Testis (tissue), 3 donors: ENCODE results near the gene MYO1F. TPM values are rescaled to one million over a fixed set of nuclear protein-coding genes. Genes with fewer than 3 reads are reported as not detected.
A peak's percentile ranks its signal among the peaks of the same experiment; 100 is the strongest.

Source experiments
- DNase-seq: peaks from one replicate; pipeline ENCODE4 v3.0.0-alpha.2; 2019
- H3K27ac ChIP-seq, 2 donors: fragments of 200-600 bp; sonication (generic); one replicate each; pipeline ENCODE4 v1.5.1; 2019
- H3K27me3 ChIP-seq: fragments of 200-600 bp; sonication (generic); one replicate; pipeline ENCODE4 v1.5.1; 2019
- H3K36me3 ChIP-seq: fragments of 200-600 bp; sonication (generic); one replicate; pipeline ENCODE4 v1.5.1; 2017; ENCODE audit warnings: low read depth; ENCODE audit errors: missing control alignments
- H3K4me1 ChIP-seq: fragments of 200-600 bp; sonication (generic); one replicate; pipeline ENCODE4 v1.5.1; 2019
- H3K4me3 ChIP-seq, 2 donors: fragments of 200-600 bp; sonication (generic); one replicate each; pipeline ENCODE4 v1.5.1; 2017 to 2019
- H3K9me3 ChIP-seq: fragments of 200-600 bp; sonication (generic); one replicate; pipeline ENCODE4 v1.5.1; 2017
- POLR2A ChIP-seq: fragments of 450-650 bp; IDR thresholded peaks from one replicate; pipeline ENCODE4 v1.6.1; 2017; ENCODE audit warnings: antibody characterized with exemption, mild to moderate bottlenecking, moderate library complexity
- WGBS, 2 donors: methylation state at CpG; one replicate each; pipeline ENCODE4 v1.1.5; 2018; 5-methylcytosine and 5-hydroxymethylcytosine counted together
- intact Hi-C: fragments of 100-400 bp; cut with DNase I; formaldehyde crosslinking; loops from one replicate; pipeline ENCODE4 v1.15.1; 2023; ENCODE audit warnings: low total_unique reads
- polyA plus RNA-seq: library from polyadenylated mRNA; stranded (reverse); fragments of 350-450 nt; fragmentation: Illumina TruSeq; extraction: RNeasy Lipid Tissue Mini Kit (QIAGEN cat#74804); gene quantifications from one replicate; pipeline ENCODE4 v1.2.3, GENCODE V29; 2014; ENCODE audit warnings: low read depth, low replicate concordance; ENCODE audit not compliant: insufficient read depth
- total RNA-seq, 2 donors: library from RNA; depleted of rRNA; stranded (reverse); fragments of >200 nt; gene quantifications; one replicate each; pipeline ENCODE4 v1.2.3, GENCODE V29; 2016
- TF ChIP-seq, protein P1 (sequence below), 3 experiments: fragments of 450-650 bp in 2 of 3; fragments of 200-600 bp in 1 of 3; sonication (generic) in 1 of 3; IDR thresholded peaks; one replicate each; pipeline ENCODE4 v1.5.1; 2016 to 2019; ENCODE audit warnings: antibody characterized with exemption in 3 of 3, mild to moderate bottlenecking in 2 of 3, moderate library complexity in 1 of 3

Gene MYO1F
- total and polyA plus RNA-seq, 3 donors from 2014 or later, result 4.7 to 6.7 (median 5.9) TPM

DNA sequence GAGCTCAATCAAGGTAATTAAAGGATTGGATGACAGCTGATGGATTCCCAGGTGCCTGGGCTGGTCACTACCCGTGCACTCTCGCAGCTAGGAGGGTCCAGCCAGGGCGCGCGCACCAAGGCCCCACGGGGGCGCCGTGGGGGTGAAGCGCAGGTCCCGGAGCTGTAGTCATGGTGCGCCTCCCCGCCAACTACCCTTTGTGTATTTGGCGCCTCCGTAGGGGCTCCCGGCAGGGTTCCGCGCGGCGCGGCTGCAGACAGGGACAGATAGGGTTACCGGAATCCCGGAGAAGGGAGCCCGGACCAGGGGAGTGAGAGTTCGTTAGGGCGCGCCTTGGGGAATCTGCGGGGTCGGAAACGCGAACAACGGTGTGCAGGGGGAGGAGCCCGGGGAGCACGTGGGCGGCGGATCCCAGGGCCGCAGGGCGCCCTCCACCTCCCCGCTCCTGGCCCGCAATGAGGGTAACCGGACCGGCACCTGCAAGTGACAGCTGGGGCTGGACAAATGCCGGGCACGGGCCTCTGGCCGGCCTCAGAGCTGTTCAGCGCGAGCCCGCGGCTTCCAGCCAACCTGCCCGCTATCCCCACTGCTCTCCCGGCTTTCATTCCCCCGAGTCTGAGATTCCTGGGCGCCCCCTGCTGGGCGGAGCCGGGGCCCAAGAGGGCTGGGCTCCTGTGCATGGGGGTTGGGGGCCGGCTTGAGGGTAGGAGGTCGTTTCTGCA, 71.4 kb downstream of the MYO1F start:
- DNase-seq, result peak; percentile 85
- H3K4me3 ChIP-seq, result peak overlapping the region; percentile 54 to 59
- no peak overlapping the region for H3K27ac ChIP-seq
- H3K36me3 ChIP-seq, result no peaks in the 10 kb centered on the region
- peaks cover 7% of the 10 kb centered on the region for H3K4me1 ChIP-seq
- TF ChIP-seq, protein P1, sequence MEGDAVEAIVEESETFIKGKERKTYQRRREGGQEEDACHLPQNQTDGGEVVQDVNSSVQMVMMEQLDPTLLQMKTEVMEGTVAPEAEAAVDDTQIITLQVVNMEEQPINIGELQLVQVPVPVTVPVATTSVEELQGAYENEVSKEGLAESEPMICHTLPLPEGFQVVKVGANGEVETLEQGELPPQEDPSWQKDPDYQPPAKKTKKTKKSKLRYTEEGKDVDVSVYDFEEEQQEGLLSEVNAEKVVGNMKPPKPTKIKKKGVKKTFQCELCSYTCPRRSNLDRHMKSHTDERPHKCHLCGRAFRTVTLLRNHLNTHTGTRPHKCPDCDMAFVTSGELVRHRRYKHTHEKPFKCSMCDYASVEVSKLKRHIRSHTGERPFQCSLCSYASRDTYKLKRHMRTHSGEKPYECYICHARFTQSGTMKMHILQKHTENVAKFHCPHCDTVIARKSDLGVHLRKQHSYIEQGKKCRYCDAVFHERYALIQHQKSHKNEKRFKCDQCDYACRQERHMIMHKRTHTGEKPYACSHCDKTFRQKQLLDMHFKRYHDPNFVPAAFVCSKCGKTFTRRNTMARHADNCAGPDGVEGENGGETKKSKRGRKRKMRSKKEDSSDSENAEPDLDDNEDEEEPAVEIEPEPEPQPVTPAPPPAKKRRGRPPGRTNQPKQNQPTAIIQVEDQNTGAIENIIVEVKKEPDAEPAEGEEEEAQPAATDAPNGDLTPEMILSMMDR (IDR thresholded peaks at IDR 0.05), result peak; percentile 78 to 88 (median 85)
- no peak for TF ChIP-seq POLR2A
- H3K27me3 ChIP-seq, result no peaks in the 10 kb centered on the region
- no peaks in the 10 kb centered on the region for H3K9me3 ChIP-seq
- 0 to 3% methylated on average over 18 to 51 of the region's 56 CpGs for WGBS, 2 donors
- intact Hi-C loops, result loop anchor here (10.0 kb wide), 1 partner anchor 91 kb away; the partner anchor contains the start of gene MARCHF2

DNA sequence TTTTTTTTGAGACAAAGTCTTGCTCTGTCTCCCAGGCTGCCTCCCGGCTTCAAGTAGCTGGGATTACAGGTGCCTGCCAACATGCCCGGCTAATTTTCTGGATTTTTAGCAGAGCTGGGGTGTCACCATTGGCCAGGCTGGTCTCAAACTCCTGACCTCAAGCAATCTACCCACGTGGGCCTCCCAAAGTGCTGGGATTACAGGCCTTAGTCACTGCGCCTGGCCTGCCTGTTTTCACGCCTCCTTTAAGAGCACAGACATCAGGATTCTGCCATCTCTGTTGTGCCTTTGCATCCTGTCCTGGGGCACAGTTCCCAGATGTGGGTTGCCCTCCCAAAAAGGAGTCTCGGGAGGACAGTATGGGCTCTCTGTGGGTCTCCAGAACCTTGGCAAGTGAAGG, 72.3 kb downstream of the MYO1F start:
- no peak overlapping the region for H3K4me3 ChIP-seq
- no peak for DNase-seq
- TF ChIP-seq POLR2A, result no peak
- TF ChIP-seq, protein P1 (IDR thresholded peaks at IDR 0.05), result no peak
- WGBS, 2 donors, result 65 to 76% methylated on average over 6 of the region's 6 CpGs
- H3K27me3 ChIP-seq, result no peaks in the 10 kb centered on the region
- H3K36me3 ChIP-seq, result no peaks in the 10 kb centered on the region
- H3K9me3 ChIP-seq, result no peaks in the 10 kb centered on the region
- H3K4me1 ChIP-seq, result peaks cover 7% of the 10 kb centered on the region
- intact Hi-C loops, result loop anchor here (10.0 kb wide), 1 partner anchor 90 kb away; the partner anchor contains the start of gene MARCHF2
- no peak overlapping the region for H3K27ac ChIP-seq

DNA sequence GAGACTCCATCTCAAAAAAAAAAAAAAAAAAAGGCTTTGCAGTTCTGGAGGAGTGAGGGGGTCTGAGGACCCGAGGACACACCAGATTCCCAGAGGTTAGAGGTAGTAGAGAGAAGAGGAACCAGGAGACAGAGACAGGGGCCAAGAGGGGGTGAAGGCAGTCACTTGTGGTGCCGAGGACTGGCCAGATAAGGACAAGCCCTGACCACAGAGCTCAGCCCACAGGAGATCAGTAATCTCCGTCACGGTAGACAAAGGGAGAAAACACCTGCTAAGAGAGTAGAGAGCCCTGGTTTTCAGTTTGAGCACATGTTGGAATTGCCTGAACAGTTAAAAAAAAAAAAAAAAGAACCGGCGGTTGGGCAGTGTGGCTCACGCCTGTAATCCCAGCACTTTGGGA, 73.1 kb downstream of the MYO1F start:
- TF ChIP-seq POLR2A, result no peak
- TF ChIP-seq, protein P1 (IDR thresholded peaks at IDR 0.05), result no peak
- no peak for DNase-seq
- peaks cover 7% of the 10 kb centered on the region for H3K4me1 ChIP-seq
- H3K27ac ChIP-seq, result no peak overlapping the region
- no peaks in the 10 kb centered on the region for H3K9me3 ChIP-seq
- 85 to 92% methylated on average over 7 of the region's 7 CpGs for WGBS, 2 donors
- intact Hi-C loops, result loop anchor here (10.0 kb wide), 1 partner anchor 89 kb away; the partner anchor contains the start of gene MARCHF2
- H3K36me3 ChIP-seq, result no peaks in the 10 kb centered on the region
- H3K27me3 ChIP-seq, result no peaks in the 10 kb centered on the region
- H3K4me3 ChIP-seq, result no peak overlapping the region

DNA sequence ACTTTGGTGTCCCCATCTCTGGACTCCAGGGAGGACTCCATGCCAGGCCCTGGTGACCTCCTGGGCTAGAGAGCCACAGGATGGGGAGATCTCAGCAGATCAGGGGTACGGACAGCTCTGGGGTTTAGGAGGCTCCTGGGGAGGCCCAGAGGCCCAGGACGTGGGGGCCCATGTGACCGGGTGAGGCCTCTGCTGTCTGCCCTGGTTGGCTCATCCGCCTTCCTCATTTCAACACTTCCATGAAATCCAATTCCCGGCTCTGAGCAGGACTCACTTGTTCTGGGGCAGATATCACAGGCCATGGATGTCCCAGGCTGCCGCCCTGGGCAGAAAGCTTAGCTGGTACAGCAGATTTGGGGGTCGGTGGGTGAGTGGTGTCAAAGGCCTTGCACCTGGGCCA, 73.7 kb downstream of the MYO1F start:
- no peak overlapping the region for H3K27ac ChIP-seq
- intact Hi-C loops, result loop anchor here (10.0 kb wide), 1 partner anchor 89 kb away; the partner anchor contains the start of gene MARCHF2
- no peaks in the 10 kb centered on the region for H3K36me3 ChIP-seq
- 95% methylated on average over 4 to 6 of the region's 7 CpGs for WGBS, 2 donors
- no peak for DNase-seq
- H3K9me3 ChIP-seq, result no peaks in the 10 kb centered on the region
- TF ChIP-seq, protein P1 (IDR thresholded peaks at IDR 0.05), result no peak
- no peak for TF ChIP-seq POLR2A
- H3K4me1 ChIP-seq, result peaks cover 7% of the 10 kb centered on the region
- no peaks in the 10 kb centered on the region for H3K27me3 ChIP-seq
- H3K4me3 ChIP-seq, result no peak overlapping the region
